Lower leg skin (tissue), 4 donors: ENCODE measurements around the gene CCR5AS.
"Not testable (repeated sequence)": the region's sequence is repeated elsewhere in the genome, so short reads cannot be mapped to it uniquely, and the experiment has no call there.

ENCODE experiments used
- DNase-seq, 2 donors: peaks; one replicate each; pipeline ENCODE4 v3.0.0-alpha.2; 2019; ENCODE audit warnings: low spot score in 2 of 2
- H3K4me3 ChIP-seq: fragments of 200-600 bp; sonication (generic); 2 replicates; pipeline ENCODE4 v1.5.1; 2017; ENCODE audit warnings: mild to moderate bottlenecking, low read depth; ENCODE audit not compliant: poor library complexity, severe bottlenecking
- CTCF ChIP-seq, 3 donors: fragments of 450-650 bp; IDR thresholded peaks; one replicate each; pipeline ENCODE4 v1.5.1; 2016; ENCODE audit warnings: antibody characterized with exemption in 3 of 3, mild to moderate bottlenecking in 3 of 3, moderate library complexity in 2 of 3
- POLR2A ChIP-seq, 2 donors: fragments of 450-650 bp; IDR thresholded peaks; one replicate each; pipeline ENCODE4 v1.6.1; 2016 to 2017; ENCODE audit warnings: antibody characterized with exemption in 2 of 2, mild to moderate bottlenecking in 1 of 2, moderate library complexity in 1 of 2
- WGBS, 2 donors: methylation state at CpG; one replicate each; pipeline ENCODE4 v1.1.5; 2018; 5-methylcytosine and 5-hydroxymethylcytosine counted together
- intact Hi-C: fragments of 100-400 bp; cut with DNase I; formaldehyde crosslinking; loops from one replicate; pipeline ENCODE4 v1.15.0; 2023; ENCODE audit warnings: low total_unique reads

CCR5AS gene

GRCh38 chr3:46344476-46344875 is 62.4 kb downstream of the CCR5AS start:
- no peak overlapping the region for H3K4me3 ChIP-seq
- TF ChIP-seq POLR2A (IDR thresholded peaks at IDR 0.05) (no peak), CTCF (IDR thresholded peaks at IDR 0.05) (no peak)
- WGBS, 2 donors = 85 to 88% methylated on average over 4 of the region's 4 CpGs
- intact Hi-C loops = no loop called here
- no peak for DNase-seq

GRCh38 chr3:46338840-46339239 is 68.0 kb downstream of the CCR5AS start:
- no peak for TF ChIP-seq CTCF (IDR thresholded peaks at IDR 0.05)
- TF ChIP-seq POLR2A (IDR thresholded peaks at IDR 0.05) = no peak
- no peak overlapping the region for H3K4me3 ChIP-seq
- 100% methylated on average over 1 of the region's 1 CpG for WGBS, 2 donors
- intact Hi-C loops = no loop called here
- DNase-seq = no peak

- TF ChIP-seq CTCF (IDR thresholded peaks at IDR 0.05) = no peak
- TF ChIP-seq POLR2A (IDR thresholded peaks at IDR 0.05) = no peak
These were observed 69.0 kb downstream of the CCR5AS start for GRCh38 chr3:46337911-46338310.

GRCh38 chr3:46335541-46335940 is 71.3 kb downstream of the CCR5AS start:
- WGBS, 2 donors = 60 to 61% methylated on average over 3 of the region's 3 CpGs
- TF ChIP-seq POLR2A (IDR thresholded peaks at IDR 0.05) = no peak

More at GRCh38 chr3:46337911-46338310, 69.0 kb downstream of the CCR5AS start:
- DNase-seq = no peak
- no peak overlapping the region for H3K4me3 ChIP-seq
- intact Hi-C loops = no loop called here

GRCh38 chr3:46334741-46335478 is 72.0 kb downstream of the CCR5AS start:
- no peak overlapping the region for H3K4me3 ChIP-seq
- no peak for TF ChIP-seq CTCF (IDR thresholded peaks at IDR 0.05)
- TF ChIP-seq POLR2A (IDR thresholded peaks at IDR 0.05) = no peak
- intact Hi-C loops = no loop called here
- WGBS, 2 donors = 34 to 41% methylated on average over 4 of the region's 4 CpGs
- no peak for DNase-seq

More at GRCh38 chr3:46335541-46335940, 71.3 kb downstream of the CCR5AS start:
- no peak for DNase-seq
- intact Hi-C loops = no loop called here
- H3K4me3 ChIP-seq = no peak overlapping the region

GRCh38 chr3:46330676-46331075 is 76.2 kb downstream of the CCR5AS start:
- 93 to 96% methylated on average over 3 of the region's 3 CpGs for WGBS, 2 donors

More at GRCh38 chr3:46330676-46331075, 76.2 kb downstream of the CCR5AS start:
- intact Hi-C loops, DNase-seq, H3K4me3 ChIP-seq: not testable (repeated sequence)
